Measurements from ENCODE around the gene STK33. TPM values are rescaled to one million over a fixed set of nuclear protein-coding genes. Genes with fewer than 3 reads are reported as not detected.

Gene STK33
- total RNA-seq, 2 donors from 2014 or later: 16.4 to 23.0 TPM

- Histone ChIP-seq H3K4me1 (no peaks in the 10 kb centered on the region), H3K4me3 (no peak overlapping the region), H3K27me3 (no peaks in the 10 kb centered on the region), H3K36me3 (no peaks in the 10 kb centered on the region), H3K9me3 (no peaks in the 10 kb centered on the region), H3K27ac (no peak overlapping the region)
- no peak for TF ChIP-seq CTCF (IDR thresholded peaks at IDR 0.05)
- DNase-seq (ENCODE audit: low spot score): no peak
These were observed 210.4 kb downstream of the STK33 start for GRCh38 chr11:8383627-8384026.

- H3K27ac ChIP-seq: no peak overlapping the region
- H3K4me3 ChIP-seq: no peak overlapping the region
- no peaks in the 10 kb centered on the region for H3K4me1 ChIP-seq
- no peaks in the 10 kb centered on the region for H3K36me3 ChIP-seq
- no peaks in the 10 kb centered on the region for H3K9me3 ChIP-seq
- no peaks in the 10 kb centered on the region for H3K27me3 ChIP-seq
- DNase-seq (ENCODE audit: low spot score): no peak
- no peak for TF ChIP-seq CTCF (IDR thresholded peaks at IDR 0.05)
These were observed 210.8 kb downstream of the STK33 start for GRCh38 chr11:8383227-8383626.

GRCh38 chr11:8382436-8383053 lies 211.5 kb downstream of the STK33 start:
- Histone ChIP-seq H3K27me3 (no peaks in the 10 kb centered on the region), H3K36me3 (no peaks in the 10 kb centered on the region), H3K9me3 (no peaks in the 10 kb centered on the region), H3K4me1 (no peaks in the 10 kb centered on the region), H3K4me3 (no peak overlapping the region), H3K27ac (no peak overlapping the region)
- TF ChIP-seq CTCF (IDR thresholded peaks at IDR 0.05): no peak
- no peak for DNase-seq (ENCODE audit: low spot score)

- no peak for DNase-seq (ENCODE audit: low spot score)
- no peak overlapping the region for H3K4me3 ChIP-seq
- no peaks in the 10 kb centered on the region for H3K4me1 ChIP-seq
- no peak overlapping the region for H3K27ac ChIP-seq
- H3K9me3 ChIP-seq: no peaks in the 10 kb centered on the region
- H3K27me3 ChIP-seq: no peaks in the 10 kb centered on the region
- H3K36me3 ChIP-seq: no peaks in the 10 kb centered on the region
- no peak for TF ChIP-seq CTCF (IDR thresholded peaks at IDR 0.05)
These were observed 212.1 kb downstream of the STK33 start for GRCh38 chr11:8381871-8382396.

- Histone ChIP-seq H3K9me3 (no peaks in the 10 kb centered on the region), H3K4me1 (no peaks in the 10 kb centered on the region), H3K36me3 (no peaks in the 10 kb centered on the region), H3K4me3 (no peak overlapping the region), H3K27me3 (no peaks in the 10 kb centered on the region), H3K27ac (no peak overlapping the region)
- DNase-seq (ENCODE audit: low spot score): no peak
- no peak for TF ChIP-seq CTCF (IDR thresholded peaks at IDR 0.05)
These were observed 212.7 kb downstream of the STK33 start for GRCh38 chr11:8381343-8381742.

GRCh38 chr11:8375932-8376331 lies 218.1 kb downstream of the STK33 start:
- Histone ChIP-seq H3K36me3 (no peaks in the 10 kb centered on the region), H3K4me3 (no peak overlapping the region), H3K27ac (no peak overlapping the region), H3K27me3 (no peaks in the 10 kb centered on the region), H3K4me1 (no peaks in the 10 kb centered on the region), H3K9me3 (no peaks in the 10 kb centered on the region)
- no peak for TF ChIP-seq CTCF (IDR thresholded peaks at IDR 0.05)
- DNase-seq (ENCODE audit: low spot score): peak; percentile 26

All from right atrium auricular region (tissue), 2 donors.